Fibroblast of skin of scalp (primary cell): ENCODE measurements around the gene PIK3CD.
"Not testable (repeated sequence)": the region's sequence is repeated elsewhere in the genome, so short reads cannot be mapped to it uniquely, and the experiment has no call there.

ENCODE experiments used
- DNase-seq: peaks from one replicate; pipeline ENCODE4 v3.0.0-alpha.2; 2013

PIK3CD gene

DNA sequence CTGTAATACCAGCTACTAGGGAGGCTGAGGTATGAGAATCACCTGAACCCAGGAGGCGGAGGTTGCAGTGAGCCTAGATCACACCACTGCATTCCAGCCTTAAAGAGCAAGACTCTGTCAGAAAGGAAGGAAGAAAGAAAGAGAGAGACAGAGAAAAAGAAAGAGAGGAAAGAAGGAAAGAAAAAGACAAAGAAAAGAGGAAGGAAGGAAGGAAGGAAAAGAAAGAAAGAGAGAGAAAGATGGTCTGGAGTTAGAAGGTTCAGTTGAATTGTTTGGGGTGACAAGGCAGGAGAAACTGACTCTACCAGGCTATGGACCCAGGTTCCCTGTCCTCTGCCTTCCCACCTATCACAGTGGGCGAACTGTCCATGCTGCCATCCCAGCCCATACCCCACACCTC, 27.4 kb upstream of the PIK3CD start:
- DNase-seq = no peak

GRCh38 chr1:9625030-9625429, 26.5 kb upstream of the PIK3CD start:
- DNase-seq = not testable (repeated sequence)

- DNase-seq = no peak
These were observed 25.3 kb upstream of the PIK3CD start for GRCh38 chr1:9626201-9626608.

DNA sequence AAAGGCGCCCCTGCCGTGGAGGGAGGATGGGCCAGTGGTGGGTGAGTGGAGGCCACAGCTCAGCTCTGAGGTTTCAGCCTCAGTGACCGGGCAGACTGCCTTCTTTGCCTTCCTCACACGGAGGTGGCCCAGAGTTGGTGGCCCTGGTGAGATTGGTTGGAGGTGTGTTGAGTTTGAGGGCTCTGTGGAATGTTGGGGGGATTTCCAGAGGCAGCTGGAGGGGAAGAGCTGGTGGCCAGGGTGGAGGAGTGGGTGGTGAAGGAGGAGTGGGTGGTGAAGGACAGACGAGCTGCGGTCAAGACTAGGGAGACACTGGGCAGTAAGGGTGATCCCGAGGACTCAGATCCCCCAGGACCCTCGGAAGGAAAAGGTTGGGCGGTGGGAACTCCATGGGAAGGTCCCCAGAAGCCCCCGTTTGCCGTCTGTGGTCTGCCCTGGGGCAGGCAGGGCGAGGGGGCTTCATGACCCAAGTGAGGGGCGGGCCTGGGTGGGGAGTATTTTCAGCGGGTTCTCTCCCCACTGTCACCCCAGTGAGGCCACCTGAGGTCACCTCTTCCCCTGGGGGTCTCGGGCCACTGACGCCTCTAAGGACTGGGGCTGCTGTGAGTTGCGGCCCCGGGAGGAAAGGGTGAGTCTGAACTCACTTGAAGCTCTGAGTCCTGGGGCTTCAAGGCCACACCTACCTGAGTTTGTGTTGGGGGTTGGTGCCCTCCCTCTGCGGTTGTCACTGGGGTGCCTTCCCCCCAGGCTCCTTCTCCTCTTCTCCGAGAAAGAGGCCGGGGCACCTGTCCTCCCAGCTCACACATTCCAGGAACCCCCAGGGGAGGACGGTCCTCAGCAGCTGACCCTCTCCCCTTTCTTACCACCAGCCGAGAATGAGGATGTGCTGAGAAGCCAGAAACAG, 22.7 kb upstream of the PIK3CD start:
- DNase-seq = no peak

DNA sequence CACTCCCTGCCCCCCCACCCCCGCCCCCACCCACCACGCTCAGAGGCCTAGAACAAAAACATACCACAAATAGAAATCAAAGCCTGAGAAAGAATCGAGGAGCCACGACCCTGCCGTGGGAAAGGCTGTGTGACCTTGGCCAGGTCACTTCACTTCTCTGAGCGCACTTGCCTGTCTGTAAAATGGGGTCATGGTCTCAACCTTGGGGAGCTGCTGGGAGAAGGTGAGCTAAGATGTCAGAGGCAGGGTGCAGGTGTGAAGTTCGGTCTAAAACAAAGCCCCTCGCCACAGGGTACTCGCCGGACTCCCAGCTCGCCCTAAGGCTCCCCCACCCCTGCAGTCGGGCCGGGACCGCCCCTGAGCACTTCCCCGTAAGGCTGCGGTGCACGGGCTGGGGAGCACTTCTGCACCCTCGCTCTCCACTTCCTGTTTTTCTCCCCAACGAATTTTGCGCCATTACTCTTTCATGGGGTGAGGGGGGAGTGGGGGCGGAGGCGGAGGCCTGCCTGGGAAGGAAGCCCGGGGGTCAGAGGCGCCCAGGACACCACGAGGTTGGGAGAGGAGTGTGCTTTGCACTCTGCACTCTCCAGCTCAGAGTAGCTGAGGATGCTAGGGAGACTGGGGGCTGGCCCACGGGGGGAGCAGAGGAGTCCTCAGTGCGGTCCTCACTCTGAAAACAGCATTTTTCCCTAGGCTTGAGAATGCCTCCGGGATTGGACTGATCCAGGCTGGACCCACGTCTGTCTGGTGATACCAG, 21.9 kb upstream of the PIK3CD start:
- DNase-seq = no peak

DNA sequence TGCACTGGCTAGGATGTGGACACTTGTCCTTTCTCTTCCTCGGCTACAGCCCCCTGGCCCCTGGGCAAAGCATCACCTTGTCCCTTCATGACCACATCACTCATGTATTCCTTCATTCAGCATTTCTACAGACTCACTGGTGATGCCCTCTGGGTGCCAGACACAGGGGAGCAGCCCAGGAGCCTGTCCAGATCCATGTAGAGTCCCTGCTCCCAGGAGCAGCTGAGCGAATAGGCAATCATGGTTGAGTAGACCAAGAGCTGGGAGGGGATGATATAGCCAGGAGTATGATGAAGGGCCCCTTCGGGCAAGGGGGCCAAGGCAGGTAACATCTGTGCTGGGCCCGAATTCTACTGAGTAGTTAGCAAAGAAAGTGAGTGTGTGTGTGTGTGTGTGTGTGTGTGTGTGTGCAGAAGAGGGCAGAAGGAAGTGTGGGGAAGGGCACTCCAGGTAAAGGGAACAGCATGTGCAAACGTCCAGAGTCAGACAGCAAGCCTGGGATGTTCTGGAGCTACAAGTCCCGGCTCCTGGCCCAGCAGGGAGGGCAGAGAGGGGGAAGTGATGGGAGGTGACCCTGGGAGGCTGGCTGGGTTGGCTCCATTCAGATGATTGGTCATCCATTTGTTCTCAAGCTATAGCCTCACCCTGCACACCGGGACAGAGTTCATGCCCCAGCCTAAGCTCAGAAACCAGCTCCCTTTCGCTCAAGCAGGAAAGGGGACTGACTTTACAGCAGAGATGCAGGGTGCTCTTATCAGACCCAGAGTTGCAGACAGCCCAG, 21.0 kb upstream of the PIK3CD start:
- no peak for DNase-seq

DNA sequence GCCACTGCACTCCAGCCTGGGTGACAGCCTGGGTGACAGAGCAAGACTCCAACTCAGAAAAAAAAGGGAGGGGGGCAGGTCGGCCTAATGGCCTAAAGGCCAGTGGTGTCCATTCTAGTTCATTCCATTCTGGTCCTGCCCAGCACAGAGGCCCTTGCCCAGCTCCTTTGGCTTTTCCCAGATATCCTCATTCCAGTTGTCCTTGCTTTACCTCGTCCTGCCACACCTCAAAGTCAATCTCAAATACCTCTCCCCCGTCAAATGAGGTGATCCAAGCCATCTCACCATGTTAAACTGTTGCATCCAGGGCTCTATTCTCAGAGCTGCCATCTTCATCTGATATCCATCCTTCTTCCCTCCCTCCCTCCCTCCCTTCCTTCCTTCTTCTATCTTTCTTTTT, 19.9 kb upstream of the PIK3CD start:
- no peak for DNase-seq

GRCh38 chr1:9633493-9633892, 18.0 kb upstream of the PIK3CD start:
- DNase-seq = no peak

DNA sequence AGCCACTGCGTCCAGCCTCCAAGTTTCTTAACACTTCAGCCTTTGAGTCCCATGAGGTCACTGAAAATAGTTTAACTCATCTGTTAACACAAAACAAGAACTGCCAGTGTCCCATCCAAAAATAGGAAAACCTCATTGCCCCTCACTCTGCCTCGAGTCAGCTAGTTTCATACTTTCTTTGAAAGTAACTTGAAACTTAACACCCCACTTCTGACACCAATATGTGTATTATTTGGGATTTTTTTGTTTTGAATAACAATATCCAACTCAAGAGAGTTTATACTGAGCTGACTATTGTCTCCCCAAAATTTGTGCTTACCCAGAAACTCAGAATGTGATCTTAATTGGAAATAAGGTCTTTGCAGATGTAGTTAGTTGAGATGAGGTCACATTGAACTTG, 16.9 kb upstream of the PIK3CD start:
- DNase-seq = no peak

- no peak for DNase-seq
These were observed 12.3 kb upstream of the PIK3CD start for GRCh38 chr1:9639227-9639626.

DNA sequence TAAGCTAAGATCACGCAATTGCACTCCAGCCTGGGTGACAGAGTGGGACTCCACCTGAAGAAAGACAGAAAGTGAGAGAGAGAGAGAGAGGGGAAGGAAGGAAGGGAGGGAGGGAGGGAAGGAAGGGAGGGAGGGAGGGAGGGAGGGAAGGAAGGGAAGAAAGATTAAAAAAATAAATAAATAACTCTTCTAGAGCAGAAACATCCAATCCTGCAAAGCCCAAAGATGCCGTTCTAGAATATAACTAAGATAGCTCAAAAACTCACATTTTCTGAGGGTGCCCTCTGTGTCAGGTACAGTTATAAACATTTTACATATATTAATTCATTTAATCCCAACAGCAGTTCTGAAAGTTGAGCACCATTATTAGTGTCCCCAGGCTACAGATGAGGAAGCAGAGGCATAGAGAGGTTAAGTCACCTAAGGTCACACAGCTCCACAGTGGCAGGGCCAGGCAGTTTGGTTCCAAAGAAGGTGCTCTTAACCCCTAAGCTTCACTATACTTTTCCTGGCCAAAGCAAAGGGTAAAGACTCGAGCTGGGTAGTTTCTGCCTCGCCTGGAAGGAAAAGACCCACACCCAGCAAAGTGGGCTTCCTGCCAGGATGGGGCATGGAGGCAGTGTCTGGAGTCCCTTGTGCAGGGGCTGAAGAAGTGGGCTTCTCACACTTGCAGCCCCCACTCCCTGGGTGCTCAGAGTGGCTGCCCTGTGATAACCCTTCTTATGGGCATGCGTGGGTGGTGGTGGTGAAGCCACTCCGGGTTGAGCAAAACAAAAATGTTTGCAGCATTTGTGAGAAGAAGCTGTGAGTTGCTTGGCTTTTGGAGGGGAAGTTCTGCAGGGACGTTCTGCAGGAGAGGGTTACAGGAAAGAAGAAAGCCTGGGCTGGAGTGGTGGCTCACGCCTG, 7.9 kb upstream of the PIK3CD start:
- no peak for DNase-seq

DNA sequence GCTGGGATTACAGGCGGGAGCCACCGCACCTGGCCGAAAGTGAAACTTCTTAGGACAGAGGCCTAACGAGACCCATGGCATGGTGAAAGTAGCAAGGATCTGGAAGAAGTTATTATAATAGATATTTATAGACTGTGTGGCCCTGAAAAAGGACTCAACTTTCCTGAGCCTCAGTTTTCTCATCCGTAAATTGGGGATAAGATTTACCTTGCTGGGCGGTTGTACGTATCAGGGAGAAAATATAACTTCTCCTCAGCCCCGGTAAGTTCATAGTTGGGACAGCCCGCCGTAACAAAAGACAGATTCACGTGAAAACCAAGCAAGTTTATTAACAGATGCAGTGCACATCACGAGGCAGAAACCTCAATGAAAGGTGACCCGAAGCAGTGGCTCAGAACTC, 5.5 kb upstream of the PIK3CD start:
- DNase-seq = no peak

- peak; percentile 7 for DNase-seq
These were observed 3.4 kb upstream of the PIK3CD start for GRCh38 chr1:9648171-9648570.

GRCh38 chr1:9649769-9650168, 1.8 kb upstream of the PIK3CD start:
- DNase-seq = no peak

GRCh38 chr1:9651220-9651564, 339 bp upstream of the PIK3CD start:
- DNase-seq = no peak

DNA sequence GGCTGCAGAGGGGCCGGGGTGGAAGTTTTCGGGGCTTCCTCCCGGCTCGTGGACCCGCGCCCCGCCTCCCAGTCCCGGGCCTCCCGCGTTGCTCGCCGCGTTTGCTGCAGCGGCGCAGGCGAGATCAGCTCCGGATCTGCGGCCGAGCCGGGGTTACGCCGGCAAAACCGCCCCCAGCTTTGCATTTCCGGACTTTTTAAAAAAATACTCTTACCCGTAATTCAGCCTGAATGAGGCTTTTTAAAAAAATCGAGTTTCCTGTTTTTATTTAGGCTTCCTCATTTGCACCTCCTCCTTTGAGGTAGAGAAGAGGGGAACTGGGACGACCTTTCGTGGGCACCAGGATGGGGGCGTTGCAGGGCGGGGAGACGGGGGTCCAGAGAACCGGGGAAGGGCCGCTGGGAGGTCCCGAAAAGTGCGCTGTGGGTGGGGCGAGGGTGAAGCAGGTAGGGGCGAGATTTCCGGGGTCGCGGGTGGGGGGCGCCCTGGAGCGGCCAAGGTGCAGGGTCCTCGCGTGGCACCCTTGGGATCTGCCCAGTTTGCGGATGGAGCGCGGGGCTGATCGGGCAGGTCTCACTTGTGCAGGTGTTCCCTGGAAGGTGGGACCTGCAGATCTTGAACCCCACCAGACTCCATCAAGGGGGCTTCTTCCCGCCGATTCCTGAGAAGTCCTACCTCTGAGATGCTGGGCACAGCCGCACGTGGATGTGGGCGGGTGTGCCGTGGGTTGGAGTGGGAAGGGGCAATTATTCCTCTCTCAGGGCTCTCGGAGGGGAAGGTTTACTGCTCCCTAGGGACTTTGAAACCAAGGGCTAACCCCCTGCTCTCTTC, 1.1 kb downstream of the PIK3CD start:
- no peak for DNase-seq

DNA sequence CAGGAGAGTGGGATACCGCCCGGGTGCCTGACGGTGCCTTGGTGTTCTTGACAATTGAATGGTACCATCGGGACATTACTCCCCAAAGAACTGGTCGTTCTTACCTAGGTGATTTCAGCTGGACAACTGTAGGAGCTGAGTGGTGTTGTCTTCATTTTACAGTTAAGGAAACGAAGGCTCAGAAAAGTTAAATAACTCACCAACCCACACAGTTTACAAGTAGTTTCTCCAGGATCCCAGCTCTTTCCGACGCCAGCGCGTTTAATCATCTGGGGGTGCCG, 1.6 kb downstream of the PIK3CD start:
- DNase-seq = no peak

- DNase-seq = no peak
These were observed 2.0 kb downstream of the PIK3CD start for GRCh38 chr1:9653491-9654050.

- DNase-seq = no peak
These were observed 2.7 kb downstream of the PIK3CD start for GRCh38 chr1:9654051-9654833.
